Measurements from ENCODE around the gene SSBP3.

DNA sequence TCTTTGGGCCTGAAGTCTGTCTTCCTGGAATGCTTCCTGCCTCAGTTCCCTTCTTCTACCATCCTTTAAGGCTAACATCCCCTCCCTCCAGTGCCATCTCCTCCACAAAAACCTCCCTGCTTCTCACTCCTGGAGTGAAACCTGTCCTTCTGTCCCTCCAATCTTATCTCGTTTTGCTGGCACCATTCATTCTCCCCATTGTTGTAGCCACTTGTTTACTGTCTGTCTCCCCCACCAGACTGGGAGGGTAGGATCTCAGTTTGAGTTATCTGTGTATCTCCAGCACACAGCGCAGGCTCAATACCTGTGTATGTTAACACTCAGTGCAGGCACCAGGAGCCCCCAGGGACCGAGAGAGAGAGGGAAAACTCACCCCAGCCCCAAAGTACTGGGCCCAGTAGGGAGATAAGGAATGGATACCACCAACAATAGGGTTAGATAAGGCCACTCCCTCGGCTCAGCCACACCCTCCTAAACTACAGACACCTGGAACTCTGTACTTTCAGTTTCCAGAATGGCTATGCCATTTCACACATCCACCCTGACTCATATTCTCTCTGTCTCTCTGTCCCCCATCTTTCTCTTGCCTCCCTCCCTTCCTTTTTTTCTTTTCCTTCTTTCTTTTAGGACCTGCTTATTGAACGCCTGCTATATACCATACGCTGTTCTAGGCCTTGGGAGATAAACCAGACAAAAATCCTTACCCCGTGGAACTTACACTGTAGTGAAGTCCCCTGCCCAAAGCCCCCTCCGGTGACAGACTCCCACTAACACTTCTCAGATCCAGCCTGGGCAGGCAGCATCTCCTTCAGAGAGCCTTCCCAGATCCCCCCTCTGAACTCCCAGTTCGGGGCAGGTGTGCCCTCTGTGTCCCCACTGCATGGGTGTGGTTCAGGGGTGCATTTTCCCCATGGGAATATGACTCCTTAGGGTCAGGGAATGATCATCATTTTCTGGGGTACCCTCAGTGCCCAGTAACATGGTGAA lies 3.3 kb upstream of the SSBP3 start:
- TF ChIP-seq FOXJ3 (CRISPR knock-in tag; IDR thresholded peaks at IDR 0.05) (no peak), POLR2AphosphoS5 (IDR thresholded peaks at IDR 0.05; ENCODE audit: low read depth, low read length) (no peak), TEAD4 (IDR thresholded peaks at IDR 0.05; ENCODE audit: borderline replicate concordance, insufficient read depth) (no peak), RFX5 (IDR thresholded peaks at IDR 0.05; ENCODE audit: low read length) (no peak), TAF1 (IDR thresholded peaks at IDR 0.05; ENCODE audit: borderline replicate concordance, low read depth, low read length) (no peak), SIN3A (IDR thresholded peaks at IDR 0.05; ENCODE audit: borderline replicate concordance, low read depth, low read length) (no peak), YY1 (IDR thresholded peaks at IDR 0.05; ENCODE audit: low read depth) (no peak), EP300 (IDR thresholded peaks at IDR 0.05; ENCODE audit: borderline replicate concordance in 1 of 2, low read depth in 1 of 2, low read length in 1 of 2) (no peak)
- TF ChIP-seq, protein P1, sequence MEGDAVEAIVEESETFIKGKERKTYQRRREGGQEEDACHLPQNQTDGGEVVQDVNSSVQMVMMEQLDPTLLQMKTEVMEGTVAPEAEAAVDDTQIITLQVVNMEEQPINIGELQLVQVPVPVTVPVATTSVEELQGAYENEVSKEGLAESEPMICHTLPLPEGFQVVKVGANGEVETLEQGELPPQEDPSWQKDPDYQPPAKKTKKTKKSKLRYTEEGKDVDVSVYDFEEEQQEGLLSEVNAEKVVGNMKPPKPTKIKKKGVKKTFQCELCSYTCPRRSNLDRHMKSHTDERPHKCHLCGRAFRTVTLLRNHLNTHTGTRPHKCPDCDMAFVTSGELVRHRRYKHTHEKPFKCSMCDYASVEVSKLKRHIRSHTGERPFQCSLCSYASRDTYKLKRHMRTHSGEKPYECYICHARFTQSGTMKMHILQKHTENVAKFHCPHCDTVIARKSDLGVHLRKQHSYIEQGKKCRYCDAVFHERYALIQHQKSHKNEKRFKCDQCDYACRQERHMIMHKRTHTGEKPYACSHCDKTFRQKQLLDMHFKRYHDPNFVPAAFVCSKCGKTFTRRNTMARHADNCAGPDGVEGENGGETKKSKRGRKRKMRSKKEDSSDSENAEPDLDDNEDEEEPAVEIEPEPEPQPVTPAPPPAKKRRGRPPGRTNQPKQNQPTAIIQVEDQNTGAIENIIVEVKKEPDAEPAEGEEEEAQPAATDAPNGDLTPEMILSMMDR (IDR thresholded peaks at IDR 0.05): no peak
- TF ChIP-seq, protein P2, sequence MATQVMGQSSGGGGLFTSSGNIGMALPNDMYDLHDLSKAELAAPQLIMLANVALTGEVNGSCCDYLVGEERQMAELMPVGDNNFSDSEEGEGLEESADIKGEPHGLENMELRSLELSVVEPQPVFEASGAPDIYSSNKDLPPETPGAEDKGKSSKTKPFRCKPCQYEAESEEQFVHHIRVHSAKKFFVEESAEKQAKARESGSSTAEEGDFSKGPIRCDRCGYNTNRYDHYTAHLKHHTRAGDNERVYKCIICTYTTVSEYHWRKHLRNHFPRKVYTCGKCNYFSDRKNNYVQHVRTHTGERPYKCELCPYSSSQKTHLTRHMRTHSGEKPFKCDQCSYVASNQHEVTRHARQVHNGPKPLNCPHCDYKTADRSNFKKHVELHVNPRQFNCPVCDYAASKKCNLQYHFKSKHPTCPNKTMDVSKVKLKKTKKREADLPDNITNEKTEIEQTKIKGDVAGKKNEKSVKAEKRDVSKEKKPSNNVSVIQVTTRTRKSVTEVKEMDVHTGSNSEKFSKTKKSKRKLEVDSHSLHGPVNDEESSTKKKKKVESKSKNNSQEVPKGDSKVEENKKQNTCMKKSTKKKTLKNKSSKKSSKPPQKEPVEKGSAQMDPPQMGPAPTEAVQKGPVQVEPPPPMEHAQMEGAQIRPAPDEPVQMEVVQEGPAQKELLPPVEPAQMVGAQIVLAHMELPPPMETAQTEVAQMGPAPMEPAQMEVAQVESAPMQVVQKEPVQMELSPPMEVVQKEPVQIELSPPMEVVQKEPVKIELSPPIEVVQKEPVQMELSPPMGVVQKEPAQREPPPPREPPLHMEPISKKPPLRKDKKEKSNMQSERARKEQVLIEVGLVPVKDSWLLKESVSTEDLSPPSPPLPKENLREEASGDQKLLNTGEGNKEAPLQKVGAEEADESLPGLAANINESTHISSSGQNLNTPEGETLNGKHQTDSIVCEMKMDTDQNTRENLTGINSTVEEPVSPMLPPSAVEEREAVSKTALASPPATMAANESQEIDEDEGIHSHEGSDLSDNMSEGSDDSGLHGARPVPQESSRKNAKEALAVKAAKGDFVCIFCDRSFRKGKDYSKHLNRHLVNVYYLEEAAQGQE (IDR thresholded peaks at IDR 0.05; ENCODE audit: low read depth, low read length): no peak
- TF ChIP-seq, protein P3, sequence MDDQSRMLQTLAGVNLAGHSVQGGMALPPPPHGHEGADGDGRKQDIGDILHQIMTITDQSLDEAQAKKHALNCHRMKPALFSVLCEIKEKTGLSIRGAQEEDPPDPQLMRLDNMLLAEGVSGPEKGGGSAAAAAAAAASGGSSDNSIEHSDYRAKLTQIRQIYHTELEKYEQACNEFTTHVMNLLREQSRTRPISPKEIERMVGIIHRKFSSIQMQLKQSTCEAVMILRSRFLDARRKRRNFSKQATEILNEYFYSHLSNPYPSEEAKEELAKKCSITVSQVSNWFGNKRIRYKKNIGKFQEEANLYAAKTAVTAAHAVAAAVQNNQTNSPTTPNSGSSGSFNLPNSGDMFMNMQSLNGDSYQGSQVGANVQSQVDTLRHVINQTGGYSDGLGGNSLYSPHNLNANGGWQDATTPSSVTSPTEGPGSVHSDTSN (IDR thresholded peaks at IDR 0.05): no peak
